ENCODE results near the gene FGD2. TPM values are rescaled to one million over a fixed set of nuclear protein-coding genes. Genes with fewer than 3 reads are reported as not detected.

Gene FGD2
- total RNA-seq, 1 donor from 2014 or later: under 0.01 TPM

DNA sequence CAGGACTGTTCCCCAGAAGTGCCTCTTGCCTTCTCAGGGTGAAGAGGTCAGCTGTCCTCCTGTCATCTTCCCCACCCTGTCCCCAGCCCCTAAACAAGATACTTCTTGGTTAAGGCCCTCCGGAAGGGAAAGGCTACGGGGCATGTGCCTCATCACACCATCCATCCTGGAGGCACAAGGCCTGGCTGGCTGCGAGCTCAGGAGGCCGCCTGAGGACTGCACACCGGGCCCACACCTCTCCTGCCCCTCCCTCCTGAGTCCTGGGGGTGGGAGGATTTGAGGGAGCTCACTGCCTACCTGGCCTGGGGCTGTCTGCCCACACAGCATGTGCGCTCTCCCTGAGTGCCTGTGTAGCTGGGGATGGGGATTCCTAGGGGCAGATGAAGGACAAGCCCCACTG is 41.1 kb upstream of the FGD2 start:
- no peak for FAIRE-seq
- DNase-seq (ENCODE audit: low read depth): no peak
- Histone ChIP-seq H3K4me3 (ENCODE audit: low read depth, low read length) (no peak overlapping the region), H3K36me3 (ENCODE audit: control insufficient read depth, insufficient read depth, low read length) (peaks cover 17% of the 10 kb centered on the region), H3K27me3 (ENCODE audit: control insufficient read depth, insufficient read depth, low read length) (no peaks in the 10 kb centered on the region)
- TF ChIP-seq, protein P1, sequence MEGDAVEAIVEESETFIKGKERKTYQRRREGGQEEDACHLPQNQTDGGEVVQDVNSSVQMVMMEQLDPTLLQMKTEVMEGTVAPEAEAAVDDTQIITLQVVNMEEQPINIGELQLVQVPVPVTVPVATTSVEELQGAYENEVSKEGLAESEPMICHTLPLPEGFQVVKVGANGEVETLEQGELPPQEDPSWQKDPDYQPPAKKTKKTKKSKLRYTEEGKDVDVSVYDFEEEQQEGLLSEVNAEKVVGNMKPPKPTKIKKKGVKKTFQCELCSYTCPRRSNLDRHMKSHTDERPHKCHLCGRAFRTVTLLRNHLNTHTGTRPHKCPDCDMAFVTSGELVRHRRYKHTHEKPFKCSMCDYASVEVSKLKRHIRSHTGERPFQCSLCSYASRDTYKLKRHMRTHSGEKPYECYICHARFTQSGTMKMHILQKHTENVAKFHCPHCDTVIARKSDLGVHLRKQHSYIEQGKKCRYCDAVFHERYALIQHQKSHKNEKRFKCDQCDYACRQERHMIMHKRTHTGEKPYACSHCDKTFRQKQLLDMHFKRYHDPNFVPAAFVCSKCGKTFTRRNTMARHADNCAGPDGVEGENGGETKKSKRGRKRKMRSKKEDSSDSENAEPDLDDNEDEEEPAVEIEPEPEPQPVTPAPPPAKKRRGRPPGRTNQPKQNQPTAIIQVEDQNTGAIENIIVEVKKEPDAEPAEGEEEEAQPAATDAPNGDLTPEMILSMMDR (IDR thresholded peaks at IDR 0.05; ENCODE audit: insufficient read depth, low read length, severe bottlenecking): no peak

DNA sequence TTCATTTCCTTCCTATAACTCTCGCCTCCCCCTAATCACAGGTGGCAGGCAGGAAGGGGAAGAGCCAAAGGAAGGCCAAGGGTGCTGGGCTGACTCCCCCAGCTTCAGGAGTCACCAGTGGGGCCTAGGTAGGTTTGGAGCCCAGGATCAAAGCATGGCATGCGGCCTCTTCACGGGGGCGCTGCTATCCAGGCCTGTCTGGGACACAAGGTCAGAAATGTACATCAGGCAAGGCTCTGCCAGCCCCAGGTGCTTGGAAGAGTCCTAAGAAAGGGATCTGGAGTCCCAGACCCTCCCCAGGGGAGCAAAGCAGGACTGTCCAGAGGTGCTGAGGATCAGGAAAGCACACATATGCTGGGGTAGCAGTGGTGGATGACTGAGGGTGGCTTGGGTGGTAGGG is 40.5 kb upstream of the FGD2 start:
- TF ChIP-seq, protein P1 (IDR thresholded peaks at IDR 0.05; ENCODE audit: insufficient read depth, low read length, severe bottlenecking): no peak
- no peak overlapping the region for H3K4me3 ChIP-seq (ENCODE audit: low read depth, low read length)
- no peak for FAIRE-seq

DNA sequence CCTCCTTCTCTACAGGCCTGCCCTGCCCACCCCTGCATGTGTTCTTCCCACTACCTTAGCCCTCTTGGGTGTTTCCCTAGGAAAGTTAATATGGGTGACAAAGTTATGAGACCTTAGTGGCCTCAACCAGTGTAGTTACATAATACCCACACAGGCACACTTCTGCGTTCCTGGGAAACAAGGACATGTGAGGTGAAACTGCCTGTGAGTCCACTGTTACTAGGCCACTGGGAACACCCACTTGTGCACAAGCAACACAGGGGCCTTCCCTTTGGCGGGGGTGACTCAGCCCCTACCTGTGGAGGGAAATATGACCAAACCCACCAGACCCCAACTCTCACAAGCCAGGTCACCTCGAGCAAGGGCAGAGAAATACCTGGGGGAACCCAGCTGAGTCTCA is 38.2 kb upstream of the FGD2 start:
- Histone ChIP-seq H3K4me3 (ENCODE audit: low read depth, low read length) (no peak overlapping the region), H3K27me3 (ENCODE audit: control insufficient read depth, insufficient read depth, low read length) (no peaks in the 10 kb centered on the region), H3K36me3 (ENCODE audit: control insufficient read depth, insufficient read depth, low read length) (peaks cover 27% of the 10 kb centered on the region)
- FAIRE-seq (no peak), DNase-seq (ENCODE audit: low read depth) (no peak)
- TF ChIP-seq, protein P1 (IDR thresholded peaks at IDR 0.05; ENCODE audit: insufficient read depth, low read length, severe bottlenecking): no peak

More for the DNA sequence above, 40.5 kb upstream of the FGD2 start:
- peaks cover 17% of the 10 kb centered on the region for H3K36me3 ChIP-seq (ENCODE audit: control insufficient read depth, insufficient read depth, low read length)
- no peak for DNase-seq (ENCODE audit: low read depth)
- H3K27me3 ChIP-seq (ENCODE audit: control insufficient read depth, insufficient read depth, low read length): no peaks in the 10 kb centered on the region

DNA sequence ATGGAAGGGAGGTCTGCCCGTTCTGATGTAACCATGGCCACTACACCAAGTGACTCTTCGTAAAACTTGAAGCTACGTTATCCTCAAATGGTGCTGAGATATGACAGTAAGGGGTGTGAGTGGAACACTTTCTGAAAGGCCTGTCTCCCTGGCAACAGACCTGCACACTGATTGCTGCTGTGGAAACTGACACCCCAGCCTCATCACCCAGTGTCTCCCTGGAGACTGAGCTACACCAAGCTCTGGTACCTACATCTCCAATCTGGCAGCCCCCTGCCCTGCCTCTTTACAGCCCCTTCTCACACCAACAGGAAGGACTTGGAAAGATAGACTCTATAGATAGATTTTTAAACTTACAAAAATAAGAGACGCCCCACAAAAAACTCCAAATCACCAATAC is 37.7 kb upstream of the FGD2 start:
- H3K36me3 ChIP-seq (ENCODE audit: control insufficient read depth, insufficient read depth, low read length): peaks cover 28% of the 10 kb centered on the region
- no peak overlapping the region for H3K4me3 ChIP-seq (ENCODE audit: low read depth, low read length)

DNA sequence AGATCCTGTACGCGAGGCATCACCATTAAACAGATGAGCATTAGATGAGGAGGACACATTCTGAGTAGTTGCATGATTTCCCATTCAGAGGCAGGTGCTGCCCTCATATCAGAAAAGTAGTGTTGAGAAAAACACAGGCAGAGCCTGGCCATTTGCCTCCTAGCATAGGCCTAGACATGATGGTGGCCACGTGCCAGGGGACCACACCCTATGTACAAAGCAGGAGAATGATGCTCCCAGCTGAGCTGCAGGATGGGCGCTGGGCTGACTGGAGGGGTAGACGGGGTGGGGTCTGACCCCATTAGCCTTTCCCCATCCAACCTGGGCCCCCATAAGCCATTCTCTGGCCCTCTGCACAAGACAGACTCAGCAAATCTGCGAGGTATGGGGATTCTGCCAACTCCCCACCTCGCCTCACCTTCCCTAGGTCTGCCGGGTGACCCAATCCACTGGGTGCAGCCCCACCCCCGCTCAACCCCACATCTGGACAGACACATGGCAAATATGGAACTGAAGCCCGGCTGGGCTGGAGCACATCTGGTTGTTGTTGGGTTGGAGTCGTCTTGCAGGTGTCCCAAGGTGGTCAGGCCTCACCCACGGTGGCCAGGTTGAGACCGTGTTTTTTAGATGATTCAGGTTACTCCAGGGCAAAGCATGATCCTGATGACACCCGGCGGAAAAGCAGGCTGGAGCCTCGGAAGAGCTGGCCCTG is 37.0 kb upstream of the FGD2 start:
- Histone ChIP-seq H3K4me3 (ENCODE audit: low read depth, low read length) (no peak overlapping the region), H3K27me3 (ENCODE audit: control insufficient read depth, insufficient read depth, low read length) (no peaks in the 10 kb centered on the region), H3K36me3 (ENCODE audit: control insufficient read depth, insufficient read depth, low read length) (peaks cover 29% of the 10 kb centered on the region)
- TF ChIP-seq, protein P1 (IDR thresholded peaks at IDR 0.05; ENCODE audit: insufficient read depth, low read length, severe bottlenecking): no peak
- FAIRE-seq (peak; percentile 13), DNase-seq (ENCODE audit: low read depth) (peak; percentile 50)

More for the DNA sequence above, 37.7 kb upstream of the FGD2 start:
- no peak for DNase-seq (ENCODE audit: low read depth)
- no peak for FAIRE-seq
- TF ChIP-seq, protein P1 (IDR thresholded peaks at IDR 0.05; ENCODE audit: insufficient read depth, low read length, severe bottlenecking): no peak
- H3K27me3 ChIP-seq (ENCODE audit: control insufficient read depth, insufficient read depth, low read length): no peaks in the 10 kb centered on the region

DNA sequence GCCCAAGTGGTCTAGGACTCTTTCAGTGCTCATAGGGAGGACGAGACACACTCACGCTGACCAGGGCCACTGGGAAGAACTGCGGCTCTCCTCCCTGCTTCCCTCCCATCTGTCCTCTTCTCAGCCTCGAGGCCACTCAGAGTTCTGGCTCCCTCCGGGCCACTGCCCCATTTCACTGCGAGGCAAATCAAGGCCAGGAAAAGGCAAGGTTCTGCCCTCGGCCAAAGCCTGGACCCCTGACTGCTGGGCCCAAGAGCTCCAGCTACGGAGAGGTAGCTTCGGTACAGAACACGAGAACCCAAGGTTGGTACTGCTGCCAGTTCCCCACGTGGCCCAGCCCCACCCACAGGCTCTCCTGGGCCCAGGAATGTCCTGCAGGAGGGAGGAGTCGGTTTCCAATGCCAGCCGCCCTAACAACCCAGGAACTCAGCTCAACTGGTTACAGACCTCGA is 36.2 kb upstream of the FGD2 start:
- Histone ChIP-seq H3K4me3 (ENCODE audit: low read depth, low read length) (no peak overlapping the region), H3K36me3 (ENCODE audit: control insufficient read depth, insufficient read depth, low read length) (peaks cover 29% of the 10 kb centered on the region), H3K27me3 (ENCODE audit: control insufficient read depth, insufficient read depth, low read length) (no peaks in the 10 kb centered on the region)
- DNase-seq (ENCODE audit: low read depth) (no peak), FAIRE-seq (peak; percentile 28)
- TF ChIP-seq, protein P1 (IDR thresholded peaks at IDR 0.05; ENCODE audit: insufficient read depth, low read length, severe bottlenecking): no peak

Measured in bronchial epithelial cell (primary cell).